GM12875 (cell line): ENCODE results near the gene EEF2K.

ENCODE experiments used
- H3K4me3 ChIP-seq: one replicate; pipeline ENCODE4 v1.5.1; 2011; ENCODE audit warnings: low read depth, low read length, control low read depth
- CTCF ChIP-seq: IDR thresholded peaks from 2 replicates; pipeline ENCODE4 v1.5.1; 2011; ENCODE audit warnings: low read depth, mild to moderate bottlenecking, control low read depth, inconsistent platforms, low read length, moderate library complexity, borderline replicate concordance; ENCODE audit not compliant: insufficient read depth

The EEF2K gene

GRCh38 chr16:22311520-22311919, 105.4 kb downstream of the EEF2K start:
- no peak overlapping the region for H3K4me3 ChIP-seq
- no peak for TF ChIP-seq CTCF

DNA sequence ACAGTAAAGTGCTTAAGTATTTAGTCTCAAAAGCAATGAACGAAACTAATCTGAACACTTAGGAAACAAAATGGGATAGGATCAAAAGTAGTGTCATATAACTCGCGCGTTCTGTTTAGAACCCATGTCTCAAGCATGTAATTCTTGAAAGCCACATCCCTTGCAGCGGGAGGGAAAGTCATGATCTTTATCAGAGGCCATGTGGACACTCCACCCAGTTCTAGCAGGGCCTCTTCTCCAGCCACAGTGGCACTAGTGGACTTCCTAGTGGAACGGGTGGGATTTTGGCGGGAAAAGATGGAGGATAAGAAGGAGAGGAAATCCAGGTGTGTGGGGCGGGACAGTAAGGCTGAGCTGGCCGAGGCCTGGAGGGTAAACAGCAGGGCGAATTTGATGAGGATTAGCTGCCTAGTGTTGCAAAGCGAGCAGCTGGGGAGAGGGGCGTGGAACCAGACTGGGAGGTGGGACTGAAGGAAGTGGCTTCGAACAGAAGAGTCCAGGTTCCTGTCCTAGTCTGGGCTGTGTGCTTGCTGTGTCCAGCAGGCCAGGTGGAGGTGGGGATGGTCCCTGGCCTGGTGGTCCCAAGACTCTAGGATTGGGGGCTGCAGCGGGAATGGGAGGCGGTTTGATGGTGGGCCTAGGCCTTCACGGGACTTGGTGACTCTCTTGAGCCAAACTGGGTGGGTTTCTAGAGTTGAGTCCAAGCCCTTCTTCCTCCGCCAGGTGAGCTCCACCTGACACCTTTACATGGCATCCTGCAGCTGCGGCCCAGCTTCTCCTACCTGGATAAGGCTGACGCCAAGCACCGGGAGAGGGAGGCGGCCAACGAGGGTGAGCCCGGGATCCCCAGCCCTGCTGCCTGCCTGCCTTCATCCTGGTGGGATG, 107.1 kb downstream of the EEF2K start:
- no peak for TF ChIP-seq CTCF
- no peak overlapping the region for H3K4me3 ChIP-seq

DNA sequence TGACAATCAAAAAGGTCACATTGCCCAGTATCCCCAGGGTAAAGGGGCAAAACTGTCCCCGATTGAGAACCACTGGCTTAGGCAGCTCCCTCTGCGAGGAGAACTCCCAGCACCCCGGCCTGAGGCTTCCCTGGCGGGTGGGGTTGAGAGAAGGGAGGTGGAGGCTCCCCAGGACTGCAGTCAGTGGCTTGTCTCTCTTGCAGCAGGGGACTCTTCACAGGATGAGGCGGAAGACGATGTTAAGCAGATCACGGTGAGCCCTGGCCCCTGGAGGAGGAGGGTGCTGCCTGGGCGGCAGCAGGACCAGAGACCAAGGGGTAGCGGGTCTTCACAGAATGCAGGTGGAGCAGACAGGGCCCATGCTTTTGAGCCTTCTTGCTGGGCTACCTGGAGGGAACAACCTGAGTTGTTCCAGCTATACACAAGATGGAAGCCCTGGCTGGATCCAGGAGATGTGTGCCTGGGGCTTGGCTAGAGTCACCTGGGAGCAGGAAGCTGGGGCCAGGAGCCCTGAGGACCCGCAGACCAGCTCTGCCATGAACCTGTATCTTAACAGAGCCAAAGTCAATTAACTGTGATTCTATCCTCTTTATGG, 107.9 kb downstream of the EEF2K start:
- TF ChIP-seq CTCF, result no peak
- no peak overlapping the region for H3K4me3 ChIP-seq

DNA sequence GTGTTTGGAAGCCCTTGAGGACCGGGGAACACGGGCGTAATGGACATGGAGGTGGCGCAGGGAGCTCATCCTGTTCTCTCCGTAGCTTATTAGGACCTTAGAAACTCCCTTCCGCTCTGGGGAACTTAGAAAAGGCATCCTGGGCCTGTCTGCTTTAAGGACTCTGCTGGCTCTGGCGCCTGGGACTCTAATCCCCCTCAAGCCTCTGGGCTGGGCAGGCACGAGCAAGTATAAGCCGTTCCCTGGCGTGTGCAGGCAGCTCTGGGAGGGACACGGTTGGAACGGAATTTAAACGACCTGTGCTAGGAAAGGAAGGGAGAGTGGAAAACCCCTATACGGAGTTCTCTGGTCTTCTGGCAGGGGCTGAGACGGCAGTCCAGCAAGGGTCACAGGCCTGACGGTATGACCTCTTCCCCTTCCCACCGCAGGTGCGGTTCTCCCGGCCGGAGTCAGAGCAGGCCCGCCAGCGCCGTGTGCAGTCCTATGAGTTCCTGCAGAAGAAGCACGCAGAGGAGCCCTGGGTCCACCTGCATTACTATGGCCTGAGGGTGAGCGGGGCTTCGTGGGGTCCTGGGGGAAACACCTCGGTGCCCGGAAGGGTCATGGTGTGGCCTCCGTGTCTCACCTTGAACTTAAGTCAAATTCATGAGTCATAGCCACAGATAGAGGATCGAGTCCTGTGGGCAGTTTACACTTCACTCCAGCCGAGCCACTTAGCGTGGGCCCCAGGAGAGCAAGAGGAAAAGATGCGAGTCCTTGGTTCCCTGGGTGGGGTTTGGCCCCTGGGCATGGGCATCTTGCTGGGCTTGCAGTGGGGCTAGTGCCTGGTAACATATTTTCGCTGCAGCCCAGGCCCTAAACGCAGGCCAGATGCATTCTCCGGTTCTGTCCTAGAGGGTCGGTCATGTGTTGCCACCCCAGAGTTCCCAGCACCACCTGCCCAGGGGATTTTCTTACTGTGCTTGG, 108.9 kb downstream of the EEF2K start:
- TF ChIP-seq CTCF, result no peak
- no peak overlapping the region for H3K4me3 ChIP-seq

DNA sequence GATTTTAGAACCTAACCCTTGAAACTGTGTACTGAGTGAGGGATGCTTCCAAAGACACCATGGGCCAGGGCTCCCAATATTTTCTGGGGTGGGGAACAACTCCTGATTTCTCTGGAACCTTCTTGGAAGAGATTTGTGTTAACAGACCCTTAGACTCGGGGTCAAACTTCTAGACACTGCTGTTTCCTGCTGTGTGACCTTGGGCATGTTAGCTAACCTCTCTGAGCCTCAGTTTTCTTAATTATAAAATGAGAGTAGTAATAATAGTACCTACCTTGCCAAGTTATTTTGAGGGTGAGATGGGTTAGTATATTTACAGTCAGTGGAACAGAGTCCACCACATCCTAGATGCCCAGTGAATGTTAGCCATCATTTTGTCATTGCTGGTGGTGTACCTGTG, 109.9 kb downstream of the EEF2K start:
- TF ChIP-seq CTCF, result no peak
- H3K4me3 ChIP-seq, result no peak overlapping the region

DNA sequence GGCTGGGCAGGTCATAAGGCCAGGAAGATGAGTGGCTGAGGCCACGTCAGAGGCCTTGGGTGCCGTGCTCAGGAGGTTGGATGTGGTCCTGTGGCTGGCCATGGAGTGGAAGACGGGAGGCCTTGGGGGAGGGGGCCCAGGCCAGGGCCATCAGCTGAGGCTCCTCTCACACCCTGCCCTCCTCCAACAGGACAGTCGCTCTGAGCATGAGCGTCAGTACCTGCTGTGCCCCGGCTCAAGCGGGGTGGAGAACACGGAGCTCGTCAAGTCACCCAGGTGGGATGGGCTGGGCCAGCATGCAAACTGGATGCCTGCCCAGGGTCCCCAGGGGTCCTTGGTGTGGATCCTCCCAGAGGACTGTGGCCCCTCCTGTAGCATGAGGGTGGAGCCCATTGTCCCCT, 110.3 kb downstream of the EEF2K start:
- no peak for TF ChIP-seq CTCF
- no peak overlapping the region for H3K4me3 ChIP-seq
